Measurements from ENCODE around the gene SPATA2. TPM values are rescaled to one million over a fixed set of nuclear protein-coding genes. Genes with fewer than 3 reads are reported as not detected.
"Not testable (repeated sequence)": the region's sequence is repeated elsewhere in the genome, so short reads cannot be mapped to it uniquely, and the experiment has no call there.

The SPATA2 gene
- total RNA-seq, 1 donor from 2014 or later: 4.9 TPM

- intact Hi-C loops (cut with DNase I): no loop called here
- DNase-seq (ENCODE audit: low spot score): no peak
Measured at GRCh38 chr20:49867453-49868215, 47.7 kb downstream of the SPATA2 start.

- intact Hi-C loops (cut with DNase I): no loop called here
- no peak for DNase-seq (ENCODE audit: low spot score)
Measured at GRCh38 chr20:49866051-49866450, 49.3 kb downstream of the SPATA2 start.

- intact Hi-C loops (cut with DNase I): no loop called here
- peak; percentile 20 for DNase-seq (ENCODE audit: low spot score)
Measured at GRCh38 chr20:49865559-49865958, 49.8 kb downstream of the SPATA2 start.

GRCh38 chr20:49863666-49864065 lies 51.7 kb downstream of the SPATA2 start:
- DNase-seq (ENCODE audit: low spot score): no peak
- intact Hi-C loops (cut with DNase I): no loop called here

DNA sequence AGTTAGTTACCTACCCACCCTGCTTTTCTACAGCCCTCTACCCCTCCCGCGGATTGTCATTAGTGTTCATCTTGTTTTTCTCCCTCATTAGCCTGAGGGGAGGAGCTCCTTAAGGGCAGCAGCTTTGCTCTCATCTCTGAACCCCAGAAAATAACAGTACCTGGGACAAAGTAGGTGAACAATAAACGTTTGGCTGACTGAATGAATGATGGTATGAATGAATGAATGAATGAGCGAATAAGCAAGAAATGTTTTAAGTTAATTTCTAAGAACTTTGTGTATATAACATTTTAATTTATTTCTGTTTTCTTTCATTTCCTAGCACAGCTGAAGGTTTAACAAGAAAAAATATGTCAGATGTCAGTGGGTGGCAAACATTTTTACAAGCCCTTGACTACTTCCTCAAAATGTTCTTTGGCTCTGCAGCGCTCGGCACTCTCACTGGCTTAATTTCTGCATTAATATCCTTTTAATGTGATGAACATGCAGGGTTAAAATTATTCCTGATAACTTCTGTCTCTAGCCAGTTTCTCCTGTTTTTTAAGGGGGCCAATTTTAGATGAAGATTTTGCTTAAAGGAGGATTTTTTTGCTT lies 52.6 kb downstream of the SPATA2 start:
- no peak for DNase-seq (ENCODE audit: low spot score)
- intact Hi-C loops (cut with DNase I): no loop called here

DNA sequence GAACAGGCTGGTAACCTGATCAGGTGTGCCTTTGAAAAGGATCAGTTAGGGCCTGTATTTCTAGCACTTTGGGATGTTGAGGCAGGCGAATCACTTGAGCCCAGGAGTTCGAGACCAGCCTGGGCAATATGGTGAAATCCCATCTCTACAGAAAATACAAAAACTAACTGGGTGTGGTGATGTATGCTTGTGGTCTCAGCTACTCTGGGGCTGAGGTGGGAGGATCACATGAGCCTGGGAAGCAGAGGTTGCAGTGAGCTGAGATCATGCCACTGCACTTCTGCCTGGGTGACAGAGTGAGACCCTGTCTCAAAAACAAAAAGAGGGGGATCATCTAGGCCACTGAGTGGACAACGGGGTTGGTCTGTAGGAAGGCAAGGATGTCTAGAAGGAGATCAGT lies 54.1 kb downstream of the SPATA2 start:
- DNase-seq (ENCODE audit: low spot score); intact Hi-C loops (cut with DNase I): not testable (repeated sequence)

DNA sequence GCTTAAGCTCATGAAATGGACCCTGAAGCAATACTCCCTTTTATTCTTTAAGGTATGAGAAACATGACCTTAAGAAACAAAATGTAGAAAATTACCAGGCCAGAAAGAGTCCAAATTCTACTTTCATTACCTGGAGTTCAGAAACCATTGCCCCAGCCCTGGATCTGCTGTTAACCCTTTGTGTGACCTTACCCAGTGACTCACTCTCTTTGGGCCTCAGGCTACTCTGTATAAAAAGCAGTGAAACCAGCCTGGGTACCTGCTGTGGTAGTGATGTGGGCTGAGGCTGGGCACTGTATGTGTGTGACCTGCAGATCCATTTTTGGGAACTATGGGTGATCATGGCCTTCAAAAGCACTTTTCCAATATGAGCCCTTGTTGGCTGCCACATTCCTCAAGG lies 55.5 kb downstream of the SPATA2 start:
- intact Hi-C loops (cut with DNase I): no loop called here
- DNase-seq (ENCODE audit: low spot score): no peak

DNA sequence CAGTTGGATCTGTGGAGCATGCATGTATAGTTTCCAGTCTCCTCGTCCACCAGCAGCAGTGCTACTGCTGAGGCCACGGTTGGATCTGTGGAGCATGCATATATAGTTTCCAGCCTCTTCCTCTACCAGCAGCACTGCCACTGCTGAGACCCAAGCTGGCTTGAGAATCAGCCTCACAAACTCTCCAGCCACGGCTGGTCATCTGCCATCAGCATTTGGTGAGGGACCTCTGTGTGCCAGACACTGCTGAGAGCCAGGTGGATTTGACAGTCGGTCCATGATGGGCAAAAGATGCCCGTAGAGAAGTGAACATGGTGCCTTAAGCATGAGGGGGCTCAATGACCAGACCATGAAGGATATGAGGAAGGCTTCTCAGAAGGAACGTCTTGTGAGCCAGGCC lies 56.3 kb downstream of the SPATA2 start:
- no peak for DNase-seq (ENCODE audit: low spot score)
- intact Hi-C loops (cut with DNase I): no loop called here

- no peak for DNase-seq (ENCODE audit: low spot score)
- intact Hi-C loops (cut with DNase I): no loop called here
Measured at GRCh38 chr20:49858076-49858585, 57.2 kb downstream of the SPATA2 start.

DNA sequence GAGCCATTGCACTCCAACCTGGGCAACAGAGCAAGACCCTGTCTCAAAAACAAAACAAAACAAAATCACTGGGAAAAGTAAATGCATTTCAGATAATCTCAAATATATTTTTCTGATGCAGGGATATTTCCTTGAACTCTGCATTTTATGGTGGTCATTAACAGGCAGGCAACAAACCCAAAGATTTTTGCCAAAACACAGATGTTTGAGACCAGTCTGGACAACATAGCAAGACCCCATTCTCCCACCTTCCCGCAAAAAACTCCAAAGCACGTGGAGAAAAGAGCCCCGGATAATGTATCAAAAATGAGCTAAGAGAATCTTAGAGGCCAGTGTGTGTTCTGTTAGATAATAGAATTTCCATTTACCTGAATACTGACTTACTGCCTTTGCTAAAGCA lies 58.4 kb downstream of the SPATA2 start:
- intact Hi-C loops (cut with DNase I): no loop called here
- no peak for DNase-seq (ENCODE audit: low spot score)

- DNase-seq (ENCODE audit: low spot score): no peak
- intact Hi-C loops (cut with DNase I): no loop called here
Measured at GRCh38 chr20:49854190-49854875, 61.0 kb downstream of the SPATA2 start.

DNA sequence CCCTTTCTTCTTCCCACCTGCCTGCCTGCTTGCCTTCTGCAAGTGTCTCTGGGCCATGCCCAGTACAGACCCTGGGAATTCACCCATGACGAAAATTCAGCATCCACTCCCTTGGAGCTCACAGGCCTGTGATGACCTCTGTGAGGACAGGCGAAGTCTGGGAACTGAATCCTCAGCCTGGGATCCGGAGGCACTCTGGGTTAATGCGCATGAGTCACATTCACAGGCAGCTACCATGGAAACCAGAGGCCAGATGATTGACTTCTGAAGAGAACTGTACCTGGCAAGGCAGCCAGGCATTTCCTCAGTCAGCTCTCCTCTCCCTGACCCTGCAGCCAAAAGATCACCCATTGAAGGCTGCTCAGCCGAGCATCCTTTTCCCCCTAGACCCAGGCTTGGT lies 61.7 kb downstream of the SPATA2 start:
- intact Hi-C loops (cut with DNase I): no loop called here
- DNase-seq (ENCODE audit: low spot score): no peak

Other genes starting within 250 kb of the SPATA2 start
- 28.0 TPM for gene B4GALT5, start 201.7 kb downstream of the SPATA2 start, total RNA-seq
- gene SLC9A8, start 102.7 kb downstream of the SPATA2 start, total RNA-seq: 7.2 TPM
- gene RNF114, start 20.9 kb upstream of the SPATA2 start, total RNA-seq: 45.8 TPM
- gene SNAI1, start 67.5 kb upstream of the SPATA2 start, total RNA-seq: 4.3 TPM
- gene UBE2V1, start 197.6 kb upstream of the SPATA2 start, total RNA-seq: 70.3 TPM
- 15.2 TPM for gene PEDS1, start 238.2 kb upstream of the SPATA2 start, total RNA-seq